Tibial nerve (tissue), 4 donors: ENCODE data around the gene HTRA1. TPM values are rescaled to one million over a fixed set of nuclear protein-coding genes. Genes with fewer than 3 reads are reported as not detected.

Experiments
- DNase-seq, 2 donors: peaks; one replicate each; pipeline ENCODE4 v3.0.0-alpha.2; 2019; ENCODE audit warnings: low spot score in 2 of 2
- H3K27ac ChIP-seq, 4 donors: fragments of 200-600 bp; sonication (generic) in 3 of 4; one replicate each; pipeline ENCODE4 v1.5.1; 2017 to 2019; ENCODE audit warnings: mild to moderate bottlenecking in 1 of 4
- H3K27me3 ChIP-seq, 2 donors: fragments of 200-600 bp; sonication (generic) in 1 of 2; one replicate each; pipeline versions ENCODE4 v1.5.1 to v1.6.0; 2017 to 2019
- H3K36me3 ChIP-seq, 3 donors: fragments of 200-600 bp; sonication (generic); one replicate each; pipeline ENCODE4 v1.5.1; 2018 to 2019
- H3K4me1 ChIP-seq, 4 donors: fragments of 200-600 bp; sonication (generic) in 3 of 4; one replicate each; pipeline ENCODE4 v1.5.1; 2017 to 2019
- H3K4me3 ChIP-seq, 4 donors: fragments of 200-600 bp; sonication (generic) in 3 of 4; one replicate each; pipeline ENCODE4 v1.5.1; 2017 to 2019; ENCODE audit warnings: mild to moderate bottlenecking in 1 of 4, moderate library complexity in 1 of 4
- H3K9me3 ChIP-seq, 4 donors: fragments of 200-600 bp; sonication (generic) in 3 of 4; one replicate each; pipeline ENCODE4 v1.5.1; 2017 to 2019
- CTCF ChIP-seq, 5 experiments: fragments of 200-600 bp in 3 of 5; fragments of 450-650 bp in 2 of 5; sonication (generic) in 3 of 5; IDR thresholded peaks; one replicate each; pipeline ENCODE4 v1.5.1; 2016 to 2019; ENCODE audit warnings: antibody characterized with exemption in 5 of 5, mild to moderate bottlenecking in 3 of 5, moderate library complexity in 2 of 5
- EP300 ChIP-seq, 2 donors: sonication (generic); formaldehyde crosslinking; IDR thresholded peaks; one replicate each; pipeline ENCODE4 v1.6.1; 2017; ENCODE audit warnings: antibody characterized with exemption in 2 of 2, mild to moderate bottlenecking in 1 of 2
- POLR2A ChIP-seq, 2 donors: fragments of 450-650 bp; IDR thresholded peaks; one replicate each; pipeline ENCODE4 v1.6.1; 2017; ENCODE audit warnings: antibody characterized with exemption in 2 of 2, mild to moderate bottlenecking in 2 of 2, moderate library complexity in 2 of 2
- WGBS, 2 donors: methylation state at CpG; one replicate each; pipeline ENCODE4 v1.1.5; 2018; 5-methylcytosine and 5-hydroxymethylcytosine counted together
- total RNA-seq, 4 donors: library from RNA; depleted of rRNA; stranded (reverse); fragments of >200 nt; gene quantifications; one replicate each; pipeline ENCODE4 v1.1.0, GENCODE V29; 2016

The HTRA1 gene
- total RNA-seq, 4 donors from 2014 or later, result 128 to 183 (median 173) TPM

- no peaks in the 10 kb centered on the region for H3K9me3 ChIP-seq
- H3K4me3 ChIP-seq, result no peak overlapping the region
- DNase-seq, result no peak
- no peaks in the 10 kb centered on the region for H3K4me1 ChIP-seq
- H3K27me3 ChIP-seq, result no peaks in the 10 kb centered on the region
- H3K27ac ChIP-seq, result no peak overlapping the region
- H3K36me3 ChIP-seq, result no peaks in the 10 kb centered on the region
- TF ChIP-seq CTCF (IDR thresholded peaks at IDR 0.05) (no peak), POLR2A (IDR thresholded peaks at IDR 0.05) (no peak), EP300 (IDR thresholded peaks at IDR 0.05) (no peak)
- 92 to 93% methylated on average over 6 of the region's 6 CpGs for WGBS, 2 donors
Observed at GRCh38 chr10:122532601-122533296, 71.4 kb downstream of the HTRA1 start.

GRCh38 chr10:122537545-122537944 is 76.2 kb downstream of the HTRA1 start:
- Histone ChIP-seq H3K27me3 (no peaks in the 10 kb centered on the region), H3K4me1 (no peaks in the 10 kb centered on the region), H3K4me3 (no peak overlapping the region), H3K9me3 (no peaks in the 10 kb centered on the region), H3K36me3 (no peaks in the 10 kb centered on the region), H3K27ac (no peak overlapping the region)
- 96 to 98% methylated on average over 2 of the region's 2 CpGs for WGBS, 2 donors
- DNase-seq, result no peak
- no peak for TF ChIP-seq CTCF (IDR thresholded peaks at IDR 0.05)
- TF ChIP-seq EP300 (IDR thresholded peaks at IDR 0.05), result no peak
- no peak for TF ChIP-seq POLR2A (IDR thresholded peaks at IDR 0.05)

GRCh38 chr10:122541541-122542002 is 80.2 kb downstream of the HTRA1 start:
- Histone ChIP-seq H3K36me3 (no peaks in the 10 kb centered on the region), H3K27me3 (no peaks in the 10 kb centered on the region), H3K9me3 (no peaks in the 10 kb centered on the region), H3K27ac (no peak overlapping the region), H3K4me3 (no peak overlapping the region), H3K4me1 (no peaks in the 10 kb centered on the region)
- 50 to 58% methylated on average over 4 of the region's 4 CpGs for WGBS, 2 donors
- TF ChIP-seq POLR2A (IDR thresholded peaks at IDR 0.05) (no peak), EP300 (IDR thresholded peaks at IDR 0.05) (no peak), CTCF (IDR thresholded peaks at IDR 0.05) (no peak)
- DNase-seq, result no peak

GRCh38 chr10:122543676-122544445 is 82.5 kb downstream of the HTRA1 start:
- H3K4me1 ChIP-seq, result no peaks in the 10 kb centered on the region
- TF ChIP-seq EP300 (IDR thresholded peaks at IDR 0.05), result no peak
- TF ChIP-seq CTCF (IDR thresholded peaks at IDR 0.05), result no peak
- TF ChIP-seq POLR2A (IDR thresholded peaks at IDR 0.05), result no peak
- no peaks in the 10 kb centered on the region for H3K27me3 ChIP-seq
- no peaks in the 10 kb centered on the region for H3K9me3 ChIP-seq
- H3K4me3 ChIP-seq, result no peak overlapping the region
- 73 to 79% methylated on average over 10 of the region's 10 CpGs for WGBS, 2 donors
- H3K36me3 ChIP-seq, result no peaks in the 10 kb centered on the region
- DNase-seq, result no peak
- no peak overlapping the region for H3K27ac ChIP-seq

- Histone ChIP-seq H3K4me3 (no peak overlapping the region), H3K36me3 (no peaks in the 10 kb centered on the region), H3K27me3 (no peaks in the 10 kb centered on the region), H3K27ac (no peak overlapping the region), H3K9me3 (no peaks in the 10 kb centered on the region), H3K4me1 (no peaks in the 10 kb centered on the region)
- no peak for DNase-seq
- no peak for TF ChIP-seq EP300 (IDR thresholded peaks at IDR 0.05)
- TF ChIP-seq CTCF (IDR thresholded peaks at IDR 0.05), result no peak
- TF ChIP-seq POLR2A (IDR thresholded peaks at IDR 0.05), result no peak
- 87 to 96% methylated on average over 8 of the region's 8 CpGs for WGBS, 2 donors
Observed at GRCh38 chr10:122544493-122544892, 83.1 kb downstream of the HTRA1 start.
